ENCODE results near the gene ALAS2. TPM values are rescaled to one million over a fixed set of nuclear protein-coding genes. Genes with fewer than 3 reads are reported as not detected.
"Not testable (repeated sequence)": the region's sequence is repeated elsewhere in the genome, so short reads cannot be mapped to it uniquely, and the experiment has no call there.

Gene ALAS2
- 0.17 TPM for polyA plus RNA-seq (2013, experiment 1 of 2; ENCODE audit: insufficient read length)
- 0.22 TPM for polyA plus RNA-seq (2013, experiment 2 of 2; ENCODE audit: insufficient read length)

DNA sequence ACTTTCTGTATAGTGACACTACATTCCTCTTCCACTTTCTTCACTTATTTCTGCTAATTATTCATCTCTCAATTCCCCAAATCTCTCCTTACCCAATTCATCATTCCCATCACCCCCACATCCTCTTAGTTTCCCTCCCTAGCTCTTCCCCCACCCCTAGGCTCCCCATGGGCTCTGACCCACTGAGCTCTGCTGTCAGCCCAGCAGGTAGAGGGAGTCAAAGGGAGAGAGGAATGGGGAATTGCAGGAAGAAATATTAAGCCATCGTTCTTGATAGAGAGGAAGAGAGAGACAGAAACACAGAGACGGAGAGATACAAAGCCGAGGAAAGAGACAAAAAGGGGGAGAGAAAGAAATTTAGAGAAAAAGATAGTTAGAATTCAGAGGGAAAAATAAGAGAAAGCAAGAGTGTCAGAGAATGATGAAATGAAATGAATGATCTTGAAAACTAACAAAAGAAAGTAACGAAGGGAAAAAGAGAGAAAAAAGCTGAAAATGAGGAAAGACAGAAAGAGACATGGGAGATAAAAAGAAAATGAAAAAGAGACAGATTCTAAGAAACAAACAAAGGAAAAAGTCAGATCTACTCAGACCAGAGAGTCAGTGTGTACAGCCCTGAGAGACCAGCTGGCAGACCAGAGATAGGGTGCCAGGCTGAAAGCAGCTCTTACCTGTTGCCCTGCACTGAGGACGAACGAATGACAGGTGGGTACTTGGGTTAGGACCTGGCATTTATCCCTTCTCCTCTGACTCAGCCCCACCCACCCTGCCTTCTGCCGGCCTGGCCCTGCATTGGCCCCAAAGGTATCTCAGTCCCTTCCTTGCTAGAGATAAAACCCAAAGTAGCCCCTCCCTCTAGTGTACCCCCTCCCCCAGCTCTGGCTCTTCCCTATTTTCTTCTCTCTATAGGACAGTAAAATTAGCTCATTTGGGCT lies at the start of gene ALAS2:
Gene ALAS2 (minus strand): TSS at position 707 of the 935 bp plus-strand sequence. CDS start 4,977 bp downstream, outside the sequence.
- DNase-seq, result no peak

DNA sequence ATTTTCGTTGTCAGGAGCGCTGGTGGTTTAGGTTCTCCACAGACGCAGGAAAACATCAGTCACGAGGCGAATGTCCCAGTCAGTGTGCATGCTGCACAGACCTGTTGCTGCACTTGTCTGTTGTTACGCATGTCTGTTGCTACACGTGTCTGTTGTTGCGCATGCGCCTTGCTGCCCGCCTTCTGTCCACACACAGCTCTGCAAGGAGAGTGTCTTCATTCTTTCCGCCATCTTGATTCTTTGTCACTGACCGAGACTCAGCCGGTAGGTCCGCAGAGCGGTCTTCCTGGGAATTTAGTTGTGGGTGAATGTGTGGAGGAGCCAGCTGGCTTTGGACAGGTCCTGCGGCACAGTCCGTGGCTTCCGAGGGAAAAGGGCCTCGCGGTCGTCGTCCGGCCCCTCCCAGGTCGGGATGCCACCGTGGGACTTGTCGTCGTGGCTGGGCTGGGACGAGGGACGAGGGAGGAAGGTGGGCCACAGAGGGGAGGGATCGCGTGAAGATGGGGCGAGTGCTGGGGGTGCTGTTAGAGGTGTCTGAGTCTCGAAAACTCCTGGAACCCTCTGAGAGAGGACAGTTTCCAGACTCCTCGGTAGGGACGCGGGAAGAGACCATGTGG lies 44.2 kb upstream of the ALAS2 start, which contains the start of gene PAGE2B:
Gene PAGE2B (plus strand): TSS at position 180 of the 617 bp plus-strand sequence. CDS start 1,012 bp downstream, outside the sequence.
- DNase-seq, result no peak

GRCh38 chrX:55072286-55072685 lies 41.5 kb upstream of the ALAS2 start:
- no peak for DNase-seq

DNA sequence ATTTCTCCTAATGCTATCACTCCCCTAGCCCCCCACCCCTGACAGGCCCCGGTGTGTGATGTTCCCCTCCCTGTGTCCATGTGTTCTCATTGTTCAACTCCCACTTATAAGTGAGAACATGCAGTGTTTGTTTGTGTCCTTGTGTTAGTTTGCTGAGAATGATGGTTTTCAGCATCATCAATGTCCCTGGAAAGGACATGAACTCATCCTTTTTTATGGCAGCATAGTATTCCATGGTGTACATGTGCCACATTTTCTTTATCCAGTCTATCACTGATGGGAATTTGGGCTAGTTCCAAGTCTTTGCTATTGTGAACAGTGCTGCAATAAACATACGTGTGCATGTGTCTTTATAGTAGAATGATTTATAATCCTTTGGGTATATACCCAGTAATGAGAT lies 36.4 kb upstream of the ALAS2 start:
- DNase-seq, result not testable (repeated sequence)

- DNase-seq, result peak; percentile 16
Measured at GRCh38 chrX:55057675-55058249, 27.0 kb upstream of the ALAS2 start.

- peak; percentile 52 for DNase-seq
Measured at GRCh38 chrX:55056820-55057674, 26.3 kb upstream of the ALAS2 start.

DNA sequence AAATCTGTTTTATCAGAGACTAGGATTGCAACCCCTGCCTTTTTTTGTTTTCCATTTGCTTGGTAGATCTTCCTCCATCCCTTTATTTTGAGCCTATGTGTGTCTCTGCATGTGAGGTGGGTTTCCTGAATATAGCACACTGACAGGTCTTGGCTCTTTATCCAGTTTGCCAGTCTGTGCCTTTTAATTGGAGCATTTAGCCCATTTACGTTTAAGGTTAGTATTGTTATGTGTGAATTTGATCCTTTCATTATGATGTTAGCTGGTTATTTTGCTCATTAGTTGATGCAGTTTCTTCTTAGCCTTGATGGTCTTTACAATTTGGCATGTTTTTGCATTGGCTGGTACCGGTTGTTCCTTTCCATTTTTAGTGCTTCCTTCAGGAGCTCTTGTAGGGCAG lies 19.8 kb upstream of the ALAS2 start:
- not testable (repeated sequence) for DNase-seq

DNA sequence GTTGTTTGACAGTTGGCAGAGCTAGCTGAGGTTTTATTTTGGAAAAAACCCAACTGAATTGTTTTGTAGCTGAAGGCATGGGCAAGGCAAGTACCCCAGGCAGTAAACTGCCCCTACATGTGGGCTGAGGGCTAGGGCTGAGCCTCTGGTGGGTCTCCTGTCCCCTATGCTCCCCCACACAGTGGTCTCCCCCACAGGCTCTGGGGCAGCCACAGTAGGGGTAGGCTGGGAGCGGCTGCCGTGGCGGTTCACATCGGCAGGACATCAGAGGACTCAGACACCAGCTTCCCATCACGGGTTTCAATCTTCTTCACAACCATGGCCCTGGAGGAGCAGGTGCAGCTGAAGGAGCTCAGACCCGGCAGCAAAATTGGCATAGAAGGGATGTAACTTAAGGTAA lies 10.7 kb upstream of the ALAS2 start:
- DNase-seq, result no peak

GRCh38 chrX:55039471-55039870 lies 8.7 kb upstream of the ALAS2 start:
- DNase-seq, result peak; percentile 76

DNA sequence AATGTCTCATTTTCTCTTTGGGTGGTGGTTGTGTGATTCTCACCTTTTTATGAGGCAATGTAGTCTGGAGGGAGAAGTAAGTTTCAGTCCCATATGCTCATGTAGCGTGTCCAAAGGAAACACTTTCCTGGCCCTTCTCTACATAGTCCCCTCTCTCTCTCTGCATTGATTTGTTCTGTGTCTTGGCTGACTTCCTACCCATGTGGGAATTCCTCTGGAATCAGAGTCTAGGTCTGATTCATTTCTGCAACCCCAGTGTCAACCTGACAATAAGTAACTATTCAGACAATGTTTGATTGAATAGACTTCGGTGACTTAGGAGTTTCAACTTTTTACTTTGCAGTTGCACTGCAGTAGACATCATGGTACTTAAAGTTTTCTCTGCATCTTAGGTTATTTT lies 2.7 kb upstream of the ALAS2 start:
- DNase-seq, result no peak

GRCh38 chrX:55029291-55029690 lies 1.5 kb downstream of the ALAS2 start:
- DNase-seq, result no peak

GRCh38 chrX:55028611-55029010 lies 2.2 kb downstream of the ALAS2 start:
- DNase-seq, result no peak

- no peak for DNase-seq
Measured at GRCh38 chrX:55028040-55028439, 2.7 kb downstream of the ALAS2 start.

- no peak for DNase-seq
Measured at GRCh38 chrX:55026840-55027239, 3.9 kb downstream of the ALAS2 start.

GRCh38 chrX:55026143-55026542 lies 4.6 kb downstream of the ALAS2 start:
- peak; percentile 2 for DNase-seq

GRCh38 chrX:55014897-55015299 lies 15.9 kb downstream of the ALAS2 start:
- no peak for DNase-seq

GRCh38 chrX:55011294-55011693 lies 19.5 kb downstream of the ALAS2 start:
- peak; percentile 2 for DNase-seq

DNA sequence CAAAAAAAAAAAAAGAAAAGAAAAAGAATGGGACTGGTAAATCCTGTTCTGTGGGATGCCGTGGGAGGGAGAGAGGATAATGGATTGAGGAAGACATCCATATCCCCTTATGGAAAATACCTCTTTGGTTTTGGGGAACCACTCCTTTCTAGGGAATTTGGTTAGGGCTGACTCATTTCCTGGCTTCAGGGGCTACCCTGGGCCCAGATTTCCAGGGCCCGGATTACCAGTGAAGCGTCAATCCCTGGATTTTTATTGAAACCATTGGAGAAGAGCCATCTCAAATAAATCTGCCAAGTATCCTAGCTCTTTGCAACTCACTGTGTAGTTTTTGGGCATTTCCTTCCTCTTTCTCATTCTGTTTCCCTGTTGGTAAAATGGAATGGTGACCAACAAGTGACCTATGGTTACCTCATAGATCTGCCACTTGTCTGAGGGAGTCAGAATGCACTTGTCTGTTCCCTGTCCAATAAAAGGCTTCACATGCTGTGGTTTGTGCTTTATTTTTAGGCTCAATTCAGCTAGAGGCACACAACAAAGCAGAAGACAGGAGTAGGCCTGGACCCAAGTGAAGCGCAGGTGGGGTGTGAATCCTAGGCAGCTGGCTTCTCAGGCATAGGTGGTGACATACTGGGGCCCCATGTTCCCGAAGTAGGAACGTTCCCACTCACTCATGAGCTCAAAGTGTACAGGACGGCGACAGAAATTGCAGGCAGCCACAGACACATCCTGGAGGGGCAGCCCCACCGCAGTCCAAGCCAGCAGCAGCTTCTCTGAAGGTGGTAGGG lies 22.0 kb downstream of the ALAS2 start:
- peak; percentile 28 for DNase-seq

GRCh38 chrX:55007656-55008055 lies 23.1 kb downstream of the ALAS2 start:
- DNase-seq, result peak; percentile 46

DNA sequence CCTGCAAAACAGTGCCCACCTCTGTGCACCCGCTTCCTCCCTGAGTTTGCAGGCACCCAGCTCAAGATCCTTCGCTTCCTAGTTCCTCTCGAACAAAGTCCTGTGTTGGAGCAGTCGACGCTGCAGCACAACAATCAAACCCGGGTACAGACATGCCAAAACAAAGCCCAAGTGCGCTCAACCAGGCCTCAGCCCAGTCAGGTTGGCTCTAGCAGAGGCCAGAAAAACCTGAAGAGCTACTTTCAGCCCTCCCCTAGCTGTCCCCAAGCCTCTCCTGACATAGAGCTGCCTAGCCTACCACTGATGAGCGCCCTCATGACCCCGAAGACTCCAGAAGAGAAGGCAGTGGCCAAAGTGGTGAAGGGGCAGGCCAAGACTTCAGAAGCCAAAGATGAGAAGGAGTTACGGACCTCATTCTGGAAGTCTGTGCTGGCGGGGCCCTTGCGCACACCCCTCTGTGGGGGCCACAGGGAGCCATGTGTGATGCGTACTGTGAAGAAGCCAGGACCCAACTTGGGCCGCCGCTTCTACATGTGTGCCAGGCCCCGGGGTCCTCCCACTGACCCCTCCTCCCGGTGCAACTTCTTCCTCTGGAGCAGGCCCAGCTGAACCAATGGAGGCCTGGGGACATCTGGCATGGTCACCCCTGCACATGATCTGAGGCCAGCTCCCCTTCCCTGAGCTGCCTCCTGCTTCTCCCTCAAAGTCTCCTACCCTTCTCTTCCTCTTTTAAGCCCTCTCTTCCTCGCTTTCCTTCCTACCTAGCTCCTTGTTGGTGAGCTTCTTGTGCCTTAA lies 23.8 kb downstream of the ALAS2 start:
- no peak for DNase-seq

Measured in fibroblast of skin of back (primary cell).